Measurements from ENCODE around the gene CES2.
"Not testable (repeated sequence)": the region's sequence is repeated elsewhere in the genome, so short reads cannot be mapped to it uniquely, and the experiment has no call there.

The CES2 gene

DNA sequence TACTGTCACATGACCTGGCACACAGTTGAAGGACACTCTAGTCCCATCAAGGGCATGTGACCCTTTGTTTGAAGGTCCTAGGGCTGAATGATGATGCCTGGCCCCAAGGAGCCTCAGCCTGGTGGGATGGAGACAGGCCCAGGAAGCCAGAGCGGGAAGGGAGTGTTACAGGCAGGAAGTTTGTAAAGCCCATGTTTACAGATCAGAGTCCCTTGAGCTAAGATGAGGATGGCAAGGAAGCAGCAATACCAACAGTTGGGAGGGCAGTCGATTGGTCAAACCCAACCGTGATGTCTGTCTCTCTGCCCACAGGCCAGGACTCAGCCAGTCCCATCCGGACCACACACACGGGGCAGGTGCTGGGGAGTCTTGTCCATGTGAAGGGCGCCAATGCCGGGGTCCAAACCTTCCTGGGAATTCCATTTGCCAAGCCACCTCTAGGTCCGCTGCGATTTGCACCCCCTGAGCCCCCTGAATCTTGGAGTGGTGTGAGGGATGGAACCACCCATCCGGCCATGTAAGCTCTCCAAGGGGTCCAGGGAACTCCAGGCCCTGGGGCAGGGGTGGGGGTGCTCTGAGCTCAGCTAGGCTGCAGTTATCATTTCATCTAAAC, 2.5 kb downstream of the CES2 start:
- no peak for DNase-seq

DNA sequence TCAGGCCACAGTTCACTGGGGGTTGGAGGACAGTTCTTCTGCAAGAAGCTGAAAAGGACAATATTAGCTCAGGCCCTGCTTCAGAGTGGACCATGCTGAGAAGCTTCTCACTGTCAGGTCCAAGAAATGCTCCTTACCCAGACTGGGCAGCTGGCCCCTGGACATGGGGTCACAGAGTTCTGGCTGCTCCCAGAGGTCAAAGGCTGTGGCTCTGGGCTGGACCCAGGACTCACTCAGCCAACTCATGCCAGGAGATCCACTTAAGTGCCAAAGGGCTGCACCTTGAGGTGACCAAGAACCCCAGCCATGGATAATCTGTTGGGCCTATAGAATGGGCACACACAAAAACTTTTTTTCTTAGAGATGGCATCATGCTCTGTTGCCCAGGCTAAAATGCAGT, 4.0 kb downstream of the CES2 start:
- DNase-seq, result no peak

DNA sequence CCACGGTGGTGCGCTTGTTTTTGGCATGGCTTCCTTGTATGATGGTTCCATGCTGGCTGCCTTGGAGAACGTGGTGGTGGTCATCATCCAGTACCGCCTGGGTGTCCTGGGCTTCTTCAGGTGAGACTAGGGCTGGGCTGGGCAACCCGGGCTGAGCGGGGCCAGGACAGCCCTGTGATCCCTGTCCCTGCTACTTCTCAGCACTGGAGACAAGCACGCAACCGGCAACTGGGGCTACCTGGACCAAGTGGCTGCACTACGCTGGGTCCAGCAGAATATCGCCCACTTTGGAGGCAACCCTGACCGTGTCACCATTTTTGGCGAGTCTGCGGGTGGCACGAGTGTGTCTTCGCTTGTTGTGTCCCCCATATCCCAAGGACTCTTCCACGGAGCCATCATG, 4.9 kb downstream of the CES2 start:
- no peak for DNase-seq

DNA sequence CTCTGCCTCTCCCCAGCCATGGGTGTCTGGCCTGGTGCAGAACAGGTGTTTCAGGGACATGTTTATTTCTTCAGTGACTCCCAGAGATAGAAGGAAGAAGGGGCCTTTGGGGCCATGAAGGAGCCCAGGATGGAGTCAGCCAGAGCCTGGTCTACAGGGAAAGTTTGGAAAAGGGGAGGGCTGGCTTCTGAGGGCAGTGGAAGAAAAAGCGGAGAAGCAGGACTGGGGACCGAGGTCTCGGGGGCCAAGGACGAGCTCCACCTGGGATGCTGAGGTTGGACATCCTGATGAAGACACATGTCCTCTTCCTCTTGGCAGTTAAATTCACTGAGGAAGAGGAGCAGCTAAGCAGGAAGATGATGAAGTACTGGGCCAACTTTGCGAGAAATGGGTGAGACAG, 7.7 kb downstream of the CES2 start:
- DNase-seq, result no peak

DNA sequence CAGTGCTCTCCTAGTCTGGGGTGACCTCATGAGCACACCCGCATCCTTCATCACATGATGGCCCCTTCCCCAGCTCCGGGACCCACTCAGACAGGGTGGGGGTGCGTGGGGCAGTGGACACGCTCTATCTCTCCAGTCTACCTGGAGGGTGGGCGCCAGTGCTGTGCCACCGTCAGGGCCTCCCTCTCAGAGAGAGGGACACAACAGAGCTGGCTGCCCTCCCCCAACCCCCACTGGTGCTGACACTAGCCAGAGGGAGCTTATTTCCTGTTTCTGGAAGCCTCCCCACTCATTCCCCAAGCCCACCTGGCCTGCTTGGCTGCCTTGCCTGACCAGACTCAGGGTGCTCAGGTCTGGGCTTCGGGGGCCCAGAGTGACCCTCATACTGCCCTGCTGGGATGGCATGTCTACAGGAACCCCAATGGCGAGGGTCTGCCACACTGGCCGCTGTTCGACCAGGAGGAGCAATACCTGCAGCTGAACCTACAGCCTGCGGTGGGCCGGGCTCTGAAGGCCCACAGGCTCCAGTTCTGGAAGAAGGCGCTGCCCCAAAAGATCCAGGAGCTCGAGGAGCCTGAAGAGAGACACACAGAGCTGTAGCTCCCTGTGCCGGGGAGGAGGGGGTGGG, 8.2 kb downstream of the CES2 start:
- no peak for DNase-seq

DNA sequence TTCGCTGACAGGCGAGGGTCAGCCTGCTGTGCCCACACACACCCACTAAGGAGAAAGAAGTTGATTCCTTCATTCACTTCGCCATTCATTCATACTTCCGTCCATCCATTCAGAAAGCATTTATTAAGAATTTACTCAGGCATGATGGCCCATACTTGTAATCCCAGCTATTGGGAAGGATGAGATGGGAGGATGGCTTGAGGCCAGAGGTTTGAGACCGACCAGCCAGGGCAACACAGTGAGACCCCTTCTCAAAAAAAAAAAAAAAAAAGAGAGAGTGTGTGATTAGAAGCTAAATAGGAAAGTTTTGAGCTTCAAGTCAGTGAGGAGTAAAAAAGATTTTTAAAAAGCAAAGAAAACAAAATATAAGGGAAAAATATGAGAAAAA, 8.7 kb downstream of the CES2 start:
- no peak for DNase-seq

DNA sequence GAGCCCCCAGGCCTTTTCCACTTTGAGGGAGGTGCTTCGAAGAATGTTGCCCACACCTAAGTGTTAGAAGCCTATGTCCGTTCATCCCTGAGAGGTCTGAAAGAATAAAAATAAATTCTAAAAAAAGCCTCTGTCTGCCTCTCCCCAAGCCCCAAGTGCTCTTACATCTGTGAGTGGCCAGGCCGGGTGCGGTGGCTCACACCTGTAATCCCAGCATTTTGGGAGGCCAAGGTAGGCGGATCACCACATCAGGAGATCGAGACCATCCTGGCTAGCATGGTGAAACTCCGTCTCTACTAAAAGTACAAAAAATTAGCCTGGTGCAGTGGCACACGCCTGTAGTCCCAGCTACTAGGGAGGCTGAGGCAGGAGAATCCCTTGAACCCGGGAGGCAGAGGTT, 9.7 kb downstream of the CES2 start:
- not testable (repeated sequence) for DNase-seq

DNA sequence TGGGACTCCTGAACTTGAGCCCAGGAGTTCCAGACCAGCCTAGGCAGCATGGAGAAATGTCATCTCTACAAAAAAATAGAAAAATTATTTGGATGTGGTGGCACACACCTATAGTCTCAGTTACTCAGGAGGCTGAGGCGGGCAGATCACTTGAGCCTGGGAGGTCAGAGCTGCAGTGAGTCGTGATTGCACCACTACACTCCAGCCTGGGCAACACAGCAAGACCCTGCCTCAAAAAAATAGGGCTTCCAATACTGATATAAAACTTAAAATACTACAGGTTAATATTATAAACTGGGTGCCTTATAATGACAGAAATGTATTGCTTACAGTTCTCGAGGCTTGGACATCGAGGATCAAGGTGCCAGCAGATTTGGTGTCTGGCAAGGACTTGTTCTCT, 10.6 kb downstream of the CES2 start:
- DNase-seq, result no peak

DNA sequence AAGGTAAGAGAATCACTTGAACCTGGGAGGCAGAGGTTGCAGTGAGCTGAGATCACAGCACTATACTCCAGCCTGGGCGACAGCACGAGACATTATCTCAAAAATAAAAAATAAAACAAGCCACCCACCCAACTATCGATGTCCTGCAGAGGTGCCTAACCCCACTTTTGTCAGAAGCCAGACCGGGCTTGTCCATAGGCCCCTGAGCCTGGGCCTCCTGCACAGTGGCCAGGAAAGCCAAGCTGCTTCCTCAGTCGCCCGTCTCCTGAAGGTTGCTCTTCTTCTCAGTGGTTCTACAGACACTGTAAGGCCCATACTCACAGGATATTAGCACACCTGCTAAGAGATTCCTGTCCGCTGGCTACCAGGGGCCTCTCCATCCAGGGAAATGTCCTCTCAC, 11.2 kb downstream of the CES2 start:
- DNase-seq, result no peak

DNA sequence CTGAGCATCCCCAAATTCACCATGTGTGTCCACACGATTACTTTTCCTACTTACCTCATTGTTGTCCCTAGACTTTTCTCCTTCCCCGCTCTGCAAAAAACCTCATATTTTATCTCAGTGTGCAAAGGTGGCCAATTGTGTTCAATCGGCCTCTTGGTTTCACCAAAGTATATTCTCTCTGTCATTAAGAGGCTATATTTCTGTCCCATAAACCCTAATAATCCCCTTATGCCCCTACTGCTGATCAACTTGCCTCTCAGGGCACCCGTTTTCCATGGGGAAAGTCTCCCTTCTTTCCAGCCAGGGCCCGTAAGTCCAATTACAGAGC, 11.6 kb downstream of the CES2 start:
- no peak for DNase-seq

DNA sequence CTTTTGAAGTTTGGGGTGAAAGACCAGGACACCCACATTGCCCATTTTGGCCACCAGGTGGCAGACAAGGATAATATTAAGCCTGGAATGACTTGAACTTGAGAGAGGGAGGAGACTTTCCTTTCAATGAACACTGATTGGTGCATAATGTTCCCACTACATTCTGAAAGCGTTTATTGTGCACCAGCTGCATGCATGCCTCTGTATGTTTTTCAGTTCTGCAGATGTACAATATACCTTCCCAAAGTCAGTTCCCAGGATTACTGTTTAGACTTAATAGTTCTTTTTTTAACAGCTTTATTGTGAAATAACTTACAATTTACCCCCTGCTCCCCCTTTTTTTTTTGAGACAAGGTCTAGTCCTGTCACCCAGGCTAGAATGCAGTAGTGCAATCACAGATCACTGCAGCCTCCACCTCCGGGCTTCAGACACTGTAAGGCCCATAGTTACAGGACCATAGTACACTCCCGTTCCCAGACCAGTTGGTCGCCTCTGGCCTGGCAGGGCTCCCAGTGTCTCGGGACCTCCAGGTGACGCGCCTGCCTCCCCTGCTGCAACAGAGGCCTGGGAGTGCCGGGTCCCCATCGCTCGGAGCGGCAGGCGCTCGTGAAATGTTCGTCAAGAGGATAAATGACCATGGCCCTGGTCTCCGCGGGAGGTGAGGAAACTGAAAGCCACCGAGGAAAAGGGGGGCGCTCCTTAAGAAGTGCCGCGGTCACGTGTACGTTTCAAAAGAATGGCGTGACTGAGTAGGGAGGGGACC, 12.2 kb downstream of the CES2 start:
- DNase-seq, result peak; percentile 82

DNA sequence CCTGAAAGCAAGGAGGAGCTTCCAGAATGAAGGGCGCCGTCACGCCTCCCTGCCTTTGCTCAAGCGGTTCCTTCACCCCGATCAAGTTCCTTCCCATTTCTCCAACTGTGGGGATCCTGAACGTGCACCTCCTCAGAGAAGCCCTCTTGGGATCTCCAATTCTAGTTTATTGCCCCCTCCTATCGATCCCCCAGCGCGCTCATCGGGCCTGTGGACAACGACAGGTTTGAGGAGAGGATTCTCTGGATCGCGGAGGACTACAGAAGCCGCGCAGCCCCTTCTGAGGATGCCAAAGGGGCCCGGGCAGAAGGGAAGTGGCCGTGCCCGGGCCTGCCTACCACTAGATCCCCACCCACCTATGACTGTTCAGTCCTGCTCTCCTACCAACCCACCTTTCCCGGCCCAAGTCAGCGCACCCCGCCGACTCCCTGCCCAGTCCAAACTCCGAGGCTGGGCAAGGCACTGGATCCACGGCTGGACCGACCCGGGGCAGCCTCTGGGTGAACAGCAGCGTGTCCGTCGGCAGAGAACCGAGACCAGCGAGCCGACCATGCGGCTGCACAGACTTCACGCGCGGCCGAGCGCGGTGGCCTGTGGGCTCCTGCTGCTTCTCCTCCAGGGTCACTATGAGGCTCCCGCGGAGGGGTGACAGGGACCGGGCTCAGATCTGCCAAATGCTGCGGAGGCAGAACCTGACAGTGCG, 13.0 kb downstream of the CES2 start:
- no peak for DNase-seq

DNA sequence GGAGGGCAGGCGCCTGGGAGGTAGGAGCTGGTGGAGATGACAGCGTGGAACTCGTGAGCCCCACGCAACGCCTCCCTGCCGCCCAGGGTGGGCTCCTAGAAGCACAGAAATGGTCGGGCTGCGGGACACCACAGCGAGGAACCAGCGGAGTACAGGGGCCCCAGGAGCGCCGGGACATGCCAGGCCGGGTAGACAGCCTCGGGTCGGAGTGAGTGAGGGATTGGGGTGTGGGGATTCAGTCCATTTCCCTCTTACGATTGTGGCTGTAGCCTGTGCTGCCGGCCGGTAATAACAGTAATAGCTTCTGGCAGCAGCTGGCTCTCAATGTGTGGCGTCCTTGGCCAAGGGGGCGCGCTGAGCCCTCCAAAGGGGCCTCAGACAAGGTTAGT, 13.5 kb downstream of the CES2 start:
- DNase-seq, result no peak

DNA sequence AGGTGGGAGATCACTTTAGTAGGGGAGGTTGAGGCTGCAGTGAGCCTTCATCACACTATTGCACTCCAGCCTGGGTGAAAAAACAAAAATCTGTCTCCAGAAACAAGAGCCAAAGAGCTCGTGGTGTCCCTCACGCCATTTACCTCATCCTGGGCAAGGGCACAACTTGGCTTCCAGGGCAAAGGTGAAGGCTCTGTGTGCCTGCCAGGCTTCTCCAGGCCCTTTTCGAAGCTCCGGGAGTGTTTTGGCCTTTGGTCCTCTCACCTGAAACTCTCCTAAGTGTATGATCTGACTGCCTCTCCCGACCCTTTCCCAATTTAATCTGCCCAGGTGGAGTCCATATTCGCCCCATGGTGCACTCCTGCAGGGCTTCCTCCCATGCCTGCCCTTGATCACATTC, 14.2 kb downstream of the CES2 start:
- no peak for DNase-seq

DNA sequence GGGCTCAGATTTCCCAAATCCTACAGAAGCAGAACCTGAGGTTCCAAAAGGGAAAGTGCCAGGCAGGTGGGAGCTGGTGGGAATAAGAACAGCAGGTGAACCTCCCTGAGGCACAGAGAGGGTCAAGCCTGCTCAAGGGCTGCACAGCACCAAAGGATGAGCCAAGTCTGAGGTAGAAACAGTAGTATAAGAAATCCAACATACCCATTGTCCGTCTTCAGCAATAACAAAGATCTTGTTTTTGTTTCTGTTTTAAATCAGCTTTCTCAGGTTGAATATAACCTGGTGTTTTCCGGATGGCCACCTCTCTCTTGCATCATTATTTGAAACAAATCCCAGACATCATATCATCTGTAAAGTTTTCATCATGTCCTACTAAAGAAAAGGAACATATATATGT, 15.1 kb downstream of the CES2 start:
- DNase-seq, result no peak

DNA sequence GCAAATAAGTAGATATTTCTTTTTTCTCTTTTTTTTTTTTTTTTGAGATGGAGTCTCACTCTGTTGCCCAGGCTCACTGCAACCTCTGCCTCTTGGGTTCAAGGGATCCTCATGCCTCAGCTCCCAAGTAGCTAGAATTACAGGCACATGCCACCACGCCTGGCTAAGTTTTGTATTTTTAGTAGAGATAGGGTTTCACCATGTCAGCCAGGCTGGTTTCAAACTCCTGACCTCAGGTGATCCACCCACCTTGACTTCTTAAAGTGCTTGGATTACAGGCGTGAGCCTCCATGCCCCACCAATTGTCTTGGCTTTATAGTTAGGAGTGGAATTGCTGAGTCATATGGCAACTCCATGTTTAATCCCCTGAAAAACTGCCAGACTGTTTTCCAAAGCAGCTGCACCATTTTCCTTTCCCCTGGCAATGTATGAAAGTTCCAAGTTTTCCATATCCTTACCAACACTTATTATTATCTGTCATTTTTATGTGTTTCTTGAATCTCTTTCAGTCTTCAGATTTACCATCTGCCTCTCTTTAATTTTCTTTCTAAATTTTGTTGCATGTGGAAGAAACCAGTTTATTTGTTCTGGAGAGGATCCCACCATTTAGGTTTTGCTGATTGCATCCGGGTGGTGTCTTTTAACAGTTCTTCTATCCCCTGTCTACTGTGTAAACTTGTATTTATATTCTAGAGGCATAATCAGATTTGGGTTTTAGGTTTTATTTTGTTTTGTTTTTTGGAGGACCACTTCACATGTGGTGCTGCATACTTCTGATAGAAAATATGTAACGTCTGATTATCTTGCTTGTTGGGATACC, 15.9 kb downstream of the CES2 start:
- DNase-seq, result no peak

DNA sequence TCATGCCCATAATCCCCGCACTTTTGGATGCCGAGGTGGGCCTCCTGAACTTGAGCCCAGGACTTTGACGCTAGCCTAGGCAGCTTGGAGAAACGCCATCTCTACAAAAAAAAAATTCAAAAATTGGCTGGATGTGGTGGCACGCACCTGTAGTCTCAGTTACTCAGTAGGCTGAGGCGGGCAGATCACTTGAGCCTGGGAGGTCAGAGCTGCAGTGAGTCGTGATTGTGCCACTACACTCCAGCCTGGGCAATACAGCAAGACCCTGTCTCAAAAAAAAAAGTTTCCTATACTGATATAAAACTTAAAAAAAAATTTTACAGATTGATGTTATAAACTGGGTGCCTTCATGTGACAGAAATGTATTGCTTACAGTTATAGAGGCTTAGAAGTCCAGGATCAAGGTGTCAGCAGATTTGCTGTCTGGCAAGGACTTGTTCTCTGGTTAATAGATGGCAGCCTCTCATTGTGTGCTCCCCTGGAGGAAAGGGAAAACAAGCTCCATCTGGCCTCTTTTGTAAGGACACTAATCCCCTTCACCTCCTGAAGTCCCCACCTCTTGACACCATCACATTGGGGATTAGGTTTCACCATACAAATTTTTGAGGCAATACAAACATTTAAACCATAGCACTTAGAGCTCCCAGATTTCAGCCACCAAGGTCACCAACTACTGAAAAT, 17.3 kb downstream of the CES2 start:
- DNase-seq, result no peak

DNA sequence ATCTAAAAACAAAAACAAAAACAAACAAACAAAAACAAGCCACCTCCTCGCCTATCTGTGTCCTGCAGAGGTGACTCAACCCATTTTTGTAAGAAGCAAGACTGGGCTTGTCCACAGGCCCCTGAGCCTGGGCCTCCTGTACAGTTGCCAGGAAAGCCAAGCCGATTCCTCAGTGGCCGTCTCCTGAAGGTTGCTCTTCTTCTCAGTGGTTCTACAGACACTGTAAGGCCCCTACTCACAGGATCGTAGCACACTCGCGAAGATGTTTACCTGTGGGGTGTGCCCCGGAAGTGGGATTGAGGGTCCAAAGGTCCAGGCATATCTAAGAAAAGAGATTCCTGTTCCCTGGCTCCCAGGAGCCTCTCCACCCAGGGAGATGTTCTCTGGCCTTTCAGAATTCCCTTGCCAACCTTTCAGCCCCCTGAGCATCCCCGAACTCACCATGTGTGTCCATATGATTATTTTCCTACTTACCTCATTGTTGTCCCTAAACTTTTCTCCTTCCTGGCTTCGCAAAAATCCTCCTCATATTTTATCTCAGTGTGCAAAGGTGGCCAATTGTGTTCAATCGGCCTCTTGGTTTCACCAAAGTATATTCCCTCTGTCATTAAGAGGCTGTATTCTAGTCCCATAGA, 18.3 kb downstream of the CES2 start:
- DNase-seq, result no peak

DNA sequence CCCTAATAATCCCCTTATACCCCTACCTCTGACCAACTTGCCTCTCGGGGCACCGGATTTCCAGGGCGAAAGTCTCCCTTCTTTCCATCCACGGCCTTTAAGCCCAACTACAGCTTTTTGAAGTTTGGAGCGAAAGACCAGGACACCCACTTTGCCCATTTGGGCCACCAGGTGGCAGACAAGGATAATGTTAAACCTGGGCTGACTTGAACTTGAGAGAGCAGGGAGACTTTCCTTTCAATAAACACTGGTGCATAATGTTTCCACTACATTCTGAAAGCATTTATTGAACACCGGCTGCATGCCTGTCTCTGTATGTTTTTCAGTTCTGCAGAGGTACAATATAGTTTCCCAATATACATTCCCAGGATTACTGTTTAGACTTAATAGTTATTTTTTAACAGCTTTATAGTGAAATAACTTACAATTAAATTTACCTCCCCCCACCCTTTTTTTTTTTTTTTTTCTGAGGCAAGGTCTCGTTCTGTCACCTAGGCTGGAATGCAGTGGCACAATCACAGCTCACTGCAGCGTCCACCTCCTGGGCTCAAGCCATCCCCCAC, 18.9 kb downstream of the CES2 start:
- peak; percentile 72 for DNase-seq

DNA sequence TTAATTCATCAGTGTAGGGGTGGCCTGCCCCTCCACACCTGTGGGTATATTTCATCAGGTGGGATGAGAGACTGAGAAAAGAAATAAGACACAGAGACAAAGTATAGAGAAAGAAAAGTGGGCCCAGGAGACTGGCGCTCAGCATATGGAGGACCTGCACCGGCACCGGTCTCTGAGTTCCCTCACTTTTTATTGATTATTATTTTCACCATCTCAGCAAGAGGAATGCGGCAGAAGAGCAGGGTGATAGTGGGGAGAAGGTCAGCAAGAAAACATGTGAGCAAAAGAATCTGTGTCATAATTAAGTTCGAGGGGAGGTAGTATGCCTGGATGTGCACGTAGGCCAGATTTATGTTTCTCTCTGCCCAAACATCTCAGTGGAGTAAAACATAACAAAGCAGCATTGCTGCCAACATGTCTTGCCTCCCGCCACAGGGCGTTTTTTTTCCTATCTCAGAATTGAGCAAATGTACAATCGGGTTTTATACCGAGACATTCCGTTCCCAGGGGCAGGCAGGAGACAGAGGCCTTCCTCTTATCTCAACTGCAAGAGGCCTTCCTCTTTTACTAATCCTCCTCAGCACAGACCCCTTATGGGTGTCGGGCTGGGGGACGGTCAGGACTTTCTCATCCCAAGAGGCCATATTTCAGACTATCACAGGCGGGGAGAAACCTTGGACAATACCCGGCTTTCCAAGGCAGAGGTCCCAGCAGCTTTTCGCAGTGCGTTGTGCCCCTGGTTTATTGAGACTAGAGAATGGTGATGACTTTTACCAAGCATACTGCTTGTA, 20.2 kb downstream of the CES2 start:
- DNase-seq, result not testable (repeated sequence)

DNA sequence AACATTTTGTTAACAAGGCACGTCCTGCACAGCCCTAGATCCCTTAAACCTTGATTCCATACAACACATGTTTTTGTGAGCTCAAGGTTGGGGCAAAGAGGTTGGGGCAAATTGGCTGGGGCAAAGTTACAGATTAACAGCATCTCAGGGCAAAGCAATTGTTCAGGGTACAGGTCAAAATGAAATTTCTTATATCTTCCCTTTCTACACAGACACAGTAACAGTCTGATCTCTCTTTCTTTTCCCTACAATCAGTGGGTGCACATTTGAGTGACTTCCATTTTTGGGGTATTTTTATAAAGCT, 20.8 kb downstream of the CES2 start:
- DNase-seq, result not testable (repeated sequence)

Measured in activated CD4-positive, CD25-positive, alpha-beta regulatory T cell treated with anti-CD3 and anti-CD28 coated beads, Interleukin-2, amount 50 U/mL, for 72 hours (primary cell).